Limb (tissue), 2 donors: Measurements from ENCODE around the gene DDX47.
"Not testable (repeated sequence)": the region's sequence is repeated elsewhere in the genome, so short reads cannot be mapped to it uniquely, and the experiment has no call there.

Experiments
- DNase-seq, 2 donors: peaks; one replicate each; pipeline ENCODE4 v3.0.0-alpha.2; 2016; ENCODE audit errors: extremely low spot score in 2 of 2

DDX47 gene

GRCh38 chr12:12796928-12797793 is 16.0 kb upstream of the DDX47 start:
- no peak for DNase-seq

- DNase-seq, result no peak
Observed at GRCh38 chr12:12797794-12798152, 15.4 kb upstream of the DDX47 start.

GRCh38 chr12:12798480-12798879 is 14.7 kb upstream of the DDX47 start:
- no peak for DNase-seq

- no peak for DNase-seq
Observed at GRCh38 chr12:12799163-12799920, 13.8 kb upstream of the DDX47 start.

- DNase-seq, result no peak
Observed at GRCh38 chr12:12800406-12801180, 12.6 kb upstream of the DDX47 start.

- not testable (repeated sequence) for DNase-seq
Observed at GRCh38 chr12:12801656-12802055, 11.5 kb upstream of the DDX47 start.

GRCh38 chr12:12803186-12803585 is 10.0 kb upstream of the DDX47 start:
- no peak for DNase-seq

- DNase-seq, result no peak
Observed at GRCh38 chr12:12804011-12804410, 9.1 kb upstream of the DDX47 start.

- no peak for DNase-seq
Observed at GRCh38 chr12:12804432-12804886, 8.7 kb upstream of the DDX47 start.

GRCh38 chr12:12806784-12807516 is 6.2 kb upstream of the DDX47 start:
- DNase-seq, result no peak

GRCh38 chr12:12807517-12807903 is 5.6 kb upstream of the DDX47 start:
- DNase-seq, result not testable (repeated sequence)

GRCh38 chr12:12807970-12808702 is 5.0 kb upstream of the DDX47 start:
- DNase-seq, result no peak

GRCh38 chr12:12810553-12811021 is 2.6 kb upstream of the DDX47 start:
- DNase-seq, result no peak

- DNase-seq, result no peak
Observed at GRCh38 chr12:12811343-12811742, 1.8 kb upstream of the DDX47 start.

- DNase-seq, result no peak
Observed at GRCh38 chr12:12812174-12812573, 972 bp upstream of the DDX47 start.

GRCh38 chr12:12812618-12813119 is 477 bp upstream of the DDX47 start:
- no peak for DNase-seq

GRCh38 chr12:12817616-12818015 is 4.5 kb downstream of the DDX47 start:
- DNase-seq, result no peak

GRCh38 chr12:12818701-12819100 is 5.6 kb downstream of the DDX47 start:
- DNase-seq, result no peak

GRCh38 chr12:12819221-12819620 is 6.1 kb downstream of the DDX47 start:
- no peak for DNase-seq

- no peak for DNase-seq
Observed at GRCh38 chr12:12819752-12820311, 6.7 kb downstream of the DDX47 start.
